Panc1 (cell line): Measurements from ENCODE around the gene AKT3.

Experiments used
- REST ChIP-seq, 2 experiments: IDR thresholded peaks; 2 replicates each; pipeline ENCODE4 v1.6.1; 2011 to 2012; ENCODE audit warnings: low read depth in 2 of 2, control low read depth in 1 of 2, low read length in 1 of 2, mild to moderate bottlenecking in 1 of 2, moderate library complexity in 1 of 2; ENCODE audit not compliant: insufficient read depth in 1 of 2
- TCF7L2 ChIP-seq: IDR thresholded peaks from 2 replicates; pipeline ENCODE4 v1.6.1; 2011; ENCODE audit warnings: mild to moderate bottlenecking, low read depth, low read length, inconsistent platforms

GRCh38 chr1:243882276-243882675 lies 32.2 kb upstream of the AKT3 start:
- TF ChIP-seq TCF7L2 (no peak), REST (IDR thresholded peaks at IDR 0.05; ENCODE audit: insufficient read depth in 1 of 2, low read depth in 2 of 2, low read length in 1 of 2) (no peak)
